ENCODE results near the gene TSFM. TPM values are rescaled to one million over a fixed set of nuclear protein-coding genes. Genes with fewer than 3 reads are reported as not detected.

Gene TSFM
- total and polyA plus RNA-seq, 2 of the 13 experiments (the other 11 are each of a cell fraction or from before 2014, with no cell fraction given), result 29.8 to 68.3 TPM

DNA sequence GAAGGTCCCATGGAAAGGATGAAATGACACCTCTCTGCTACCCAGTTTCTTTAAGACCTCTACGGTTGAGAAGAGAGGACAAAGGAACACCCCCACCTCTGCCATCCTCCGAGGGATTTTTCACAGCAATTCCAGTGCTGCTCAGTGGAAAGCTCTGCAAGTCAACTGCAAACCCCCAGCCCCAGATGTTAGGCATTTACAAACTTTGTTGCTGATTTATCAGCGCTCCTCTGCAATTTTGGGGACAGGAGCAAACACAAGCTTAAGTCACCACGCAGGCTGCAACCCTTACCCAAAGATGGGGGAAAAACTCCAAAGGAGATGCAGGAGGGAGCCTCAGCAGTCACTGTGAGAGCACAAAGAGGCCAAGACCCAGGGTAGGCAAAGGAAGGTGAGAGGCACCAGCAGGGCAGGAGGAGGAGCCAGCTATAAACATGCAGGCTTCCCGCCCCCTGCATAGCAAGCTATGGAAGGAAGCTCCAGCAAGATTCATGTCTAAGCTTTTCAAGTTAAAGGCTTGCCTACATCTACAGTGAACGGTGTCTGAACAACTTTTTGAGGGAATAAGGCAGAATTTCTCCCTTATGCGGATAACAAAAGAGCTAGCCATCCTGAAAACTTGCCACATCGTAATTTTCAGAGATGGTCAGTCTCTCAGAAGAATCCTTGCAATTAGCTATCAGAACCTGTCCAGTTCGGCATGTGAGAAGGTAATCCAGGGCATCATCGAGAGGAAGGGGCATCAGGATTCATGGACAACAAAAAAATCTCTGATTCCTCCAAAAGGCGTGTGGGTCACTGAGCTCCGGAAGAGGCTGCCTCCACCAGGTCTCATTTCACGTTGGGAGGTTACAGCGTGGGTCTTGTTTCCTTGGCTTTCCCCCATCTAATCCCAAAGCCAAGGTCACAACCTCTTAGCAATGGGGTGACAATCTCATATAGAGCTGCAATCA, 60.0 kb downstream of the TSFM start (continued):
- TF ChIP-seq, protein P1, sequence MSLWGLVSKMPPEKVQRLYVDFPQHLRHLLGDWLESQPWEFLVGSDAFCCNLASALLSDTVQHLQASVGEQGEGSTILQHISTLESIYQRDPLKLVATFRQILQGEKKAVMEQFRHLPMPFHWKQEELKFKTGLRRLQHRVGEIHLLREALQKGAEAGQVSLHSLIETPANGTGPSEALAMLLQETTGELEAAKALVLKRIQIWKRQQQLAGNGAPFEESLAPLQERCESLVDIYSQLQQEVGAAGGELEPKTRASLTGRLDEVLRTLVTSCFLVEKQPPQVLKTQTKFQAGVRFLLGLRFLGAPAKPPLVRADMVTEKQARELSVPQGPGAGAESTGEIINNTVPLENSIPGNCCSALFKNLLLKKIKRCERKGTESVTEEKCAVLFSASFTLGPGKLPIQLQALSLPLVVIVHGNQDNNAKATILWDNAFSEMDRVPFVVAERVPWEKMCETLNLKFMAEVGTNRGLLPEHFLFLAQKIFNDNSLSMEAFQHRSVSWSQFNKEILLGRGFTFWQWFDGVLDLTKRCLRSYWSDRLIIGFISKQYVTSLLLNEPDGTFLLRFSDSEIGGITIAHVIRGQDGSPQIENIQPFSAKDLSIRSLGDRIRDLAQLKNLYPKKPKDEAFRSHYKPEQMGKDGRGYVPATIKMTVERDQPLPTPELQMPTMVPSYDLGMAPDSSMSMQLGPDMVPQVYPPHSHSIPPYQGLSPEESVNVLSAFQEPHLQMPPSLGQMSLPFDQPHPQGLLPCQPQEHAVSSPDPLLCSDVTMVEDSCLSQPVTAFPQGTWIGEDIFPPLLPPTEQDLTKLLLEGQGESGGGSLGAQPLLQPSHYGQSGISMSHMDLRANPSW (CRISPR knock-in tag; IDR thresholded peaks at IDR 0.05; ENCODE audit: borderline replicate concordance), result no peak
- TF ChIP-seq ARNTL (CRISPR knock-in tag; IDR thresholded peaks at IDR 0.05) (no peak), PITX1 (CRISPR knock-in tag; IDR thresholded peaks at IDR 0.05) (no peak)
- TF ChIP-seq, protein P2, sequence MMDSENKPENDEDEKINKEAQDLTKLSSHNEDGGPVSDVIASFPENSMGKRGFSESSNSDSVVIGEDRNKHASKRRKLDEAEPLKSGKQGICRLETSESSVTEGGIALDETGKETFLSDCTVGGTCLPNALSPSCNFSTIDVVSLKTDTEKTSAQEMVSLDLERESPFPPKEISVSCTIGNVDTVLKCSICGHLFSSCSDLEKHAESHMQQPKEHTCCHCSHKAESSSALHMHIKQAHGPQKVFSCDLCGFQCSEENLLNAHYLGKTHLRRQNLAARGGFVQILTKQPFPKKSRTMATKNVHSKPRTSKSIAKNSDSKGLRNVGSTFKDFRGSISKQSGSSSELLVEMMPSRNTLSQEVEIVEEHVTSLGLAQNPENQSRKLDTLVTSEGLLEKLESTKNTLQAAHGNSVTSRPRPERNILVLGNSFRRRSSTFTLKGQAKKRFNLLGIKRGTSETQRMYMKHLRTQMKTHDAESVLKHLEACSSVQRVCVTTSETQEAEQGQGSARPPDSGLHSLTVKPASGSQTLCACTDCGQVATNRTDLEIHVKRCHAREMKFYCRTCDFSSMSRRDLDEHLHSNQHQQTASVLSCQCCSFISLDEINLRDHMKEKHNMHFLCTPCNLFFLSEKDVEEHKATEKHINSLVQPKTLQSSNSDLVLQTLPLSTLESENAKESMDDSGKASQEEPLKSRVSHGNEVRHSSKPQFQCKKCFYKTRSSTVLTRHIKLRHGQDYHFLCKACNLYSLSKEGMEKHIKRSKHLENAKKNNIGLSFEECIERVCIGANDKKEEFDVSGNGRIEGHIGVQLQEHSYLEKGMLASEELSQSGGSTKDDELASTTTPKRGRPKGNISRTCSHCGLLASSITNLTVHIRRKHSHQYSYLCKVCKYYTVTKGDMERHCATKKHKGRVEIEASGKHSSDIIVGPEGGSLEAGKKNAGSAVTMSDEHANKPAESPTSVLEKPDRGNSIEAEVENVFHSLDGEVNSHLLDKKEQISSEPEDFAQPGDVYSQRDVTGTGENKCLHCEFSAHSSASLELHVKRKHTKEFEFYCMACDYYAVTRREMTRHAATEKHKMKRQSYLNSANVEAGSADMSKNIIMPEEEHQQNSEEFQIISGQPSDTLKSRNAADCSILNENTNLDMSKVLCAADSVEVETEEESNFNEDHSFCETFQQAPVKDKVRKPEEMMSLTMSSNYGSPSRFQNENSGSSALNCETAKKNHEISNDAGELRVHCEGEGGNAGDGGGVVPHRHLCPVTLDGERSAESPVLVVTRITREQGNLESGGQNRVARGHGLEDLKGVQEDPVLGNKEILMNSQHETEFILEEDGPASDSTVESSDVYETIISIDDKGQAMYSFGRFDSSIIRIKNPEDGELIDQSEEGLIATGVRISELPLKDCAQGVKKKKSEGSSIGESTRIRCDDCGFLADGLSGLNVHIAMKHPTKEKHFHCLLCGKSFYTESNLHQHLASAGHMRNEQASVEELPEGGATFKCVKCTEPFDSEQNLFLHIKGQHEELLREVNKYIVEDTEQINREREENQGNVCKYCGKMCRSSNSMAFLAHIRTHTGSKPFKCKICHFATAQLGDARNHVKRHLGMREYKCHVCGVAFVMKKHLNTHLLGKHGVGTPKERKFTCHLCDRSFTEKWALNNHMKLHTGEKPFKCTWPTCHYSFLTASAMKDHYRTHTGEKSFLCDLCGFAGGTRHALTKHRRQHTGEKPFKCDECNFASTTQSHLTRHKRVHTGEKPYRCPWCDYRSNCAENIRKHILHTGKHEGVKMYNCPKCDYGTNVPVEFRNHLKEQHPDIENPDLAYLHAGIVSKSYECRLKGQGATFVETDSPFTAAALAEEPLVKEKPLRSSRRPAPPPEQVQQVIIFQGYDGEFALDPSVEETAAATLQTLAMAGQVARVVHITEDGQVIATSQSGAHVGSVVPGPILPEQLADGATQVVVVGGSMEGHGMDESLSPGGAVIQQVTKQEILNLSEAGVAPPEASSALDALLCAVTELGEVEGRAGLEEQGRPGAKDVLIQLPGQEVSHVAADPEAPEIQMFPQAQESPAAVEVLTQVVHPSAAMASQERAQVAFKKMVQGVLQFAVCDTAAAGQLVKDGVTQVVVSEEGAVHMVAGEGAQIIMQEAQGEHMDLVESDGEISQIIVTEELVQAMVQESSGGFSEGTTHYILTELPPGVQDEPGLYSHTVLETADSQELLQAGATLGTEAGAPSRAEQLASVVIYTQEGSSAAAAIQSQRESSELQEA (CRISPR knock-in tag; IDR thresholded peaks at IDR 0.05; ENCODE audit: not compliant biosample characterization), result no peak
